GM19395 (cell line): ENCODE measurements around the gene PTF1A.

Source experiments
- ATAC-seq: cut with Tn5 transposase; IDR thresholded peaks from one replicate; pipeline ENCODE4 v1.9.1; 2021; ENCODE audit warnings: mild to moderate bottlenecking, moderate library complexity; ENCODE audit not compliant: unreplicated experiment

Gene PTF1A, protein sequence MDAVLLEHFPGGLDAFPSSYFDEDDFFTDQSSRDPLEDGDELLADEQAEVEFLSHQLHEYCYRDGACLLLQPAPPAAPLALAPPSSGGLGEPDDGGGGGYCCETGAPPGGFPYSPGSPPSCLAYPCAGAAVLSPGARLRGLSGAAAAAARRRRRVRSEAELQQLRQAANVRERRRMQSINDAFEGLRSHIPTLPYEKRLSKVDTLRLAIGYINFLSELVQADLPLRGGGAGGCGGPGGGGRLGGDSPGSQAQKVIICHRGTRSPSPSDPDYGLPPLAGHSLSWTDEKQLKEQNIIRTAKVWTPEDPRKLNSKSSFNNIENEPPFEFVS

DNA sequence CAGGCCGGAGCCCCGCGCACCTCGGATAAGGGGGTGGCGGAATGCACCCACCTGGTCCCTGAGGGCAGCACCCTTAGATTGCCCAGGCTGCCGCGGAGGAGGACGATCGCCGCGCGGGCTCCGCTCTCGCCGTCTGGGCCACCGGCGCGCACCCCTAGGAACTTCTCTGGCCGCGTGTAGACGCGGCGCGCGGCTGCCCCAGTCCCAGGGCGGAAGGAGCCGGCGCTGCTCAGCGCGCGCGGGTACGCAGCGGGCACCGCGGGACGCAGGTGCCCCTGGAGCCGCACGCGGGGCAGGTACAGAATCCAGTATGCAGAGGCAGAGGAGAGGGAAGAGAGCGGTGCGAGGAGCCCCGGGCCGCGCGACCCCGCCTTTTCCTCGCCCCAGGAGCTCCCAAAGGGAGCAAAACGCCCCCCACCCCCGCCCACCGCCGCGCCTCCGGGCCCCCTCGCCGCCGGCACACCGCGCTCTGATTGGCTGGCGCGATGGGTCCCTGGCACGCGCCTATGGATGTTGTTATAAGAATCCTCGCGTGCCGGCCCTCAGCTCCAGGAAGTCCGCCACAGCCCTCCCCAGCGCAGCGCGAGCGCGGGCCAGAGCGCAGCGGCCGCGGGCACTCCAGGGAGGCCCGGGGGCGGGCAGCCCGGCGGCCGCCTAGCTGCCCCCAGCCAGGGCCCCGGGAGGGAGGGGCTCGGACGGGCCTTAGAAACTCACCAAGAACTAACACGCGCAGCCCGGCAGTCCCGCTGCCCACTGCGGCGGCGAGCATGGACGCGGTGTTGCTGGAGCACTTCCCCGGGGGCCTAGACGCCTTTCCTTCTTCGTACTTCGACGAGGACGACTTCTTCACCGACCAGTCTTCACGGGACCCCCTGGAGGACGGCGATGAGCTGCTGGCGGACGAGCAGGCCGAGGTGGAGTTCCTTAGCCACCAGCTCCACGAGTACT lies at the start of gene PTF1A:
PTF1A (plus strand) TSS at position 549 of the 948 bp plus-strand sequence; CDS start at position 768, 219 bp downstream.
- ATAC-seq: no peak

DNA sequence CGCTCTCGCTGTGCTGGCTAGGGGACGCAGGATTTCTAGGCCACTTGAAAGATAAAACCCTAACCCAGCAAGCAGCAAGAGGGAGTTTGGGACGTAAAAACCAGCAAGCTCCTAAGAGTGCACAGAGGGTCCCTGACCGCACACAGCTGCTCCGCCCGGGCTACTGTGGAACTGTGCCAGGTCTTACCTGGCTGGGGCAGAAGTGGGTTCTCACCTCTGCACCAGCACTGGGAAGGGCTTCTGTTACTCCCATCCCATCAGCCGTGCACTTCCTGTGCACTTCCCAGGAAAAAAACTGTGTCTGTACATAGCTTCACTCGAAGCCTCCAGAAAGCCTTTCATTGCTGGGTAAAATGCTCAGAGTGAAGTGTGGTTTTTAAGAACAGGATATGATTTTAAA lies 45.9 kb upstream of the PTF1A start:
- ATAC-seq: no peak

DNA sequence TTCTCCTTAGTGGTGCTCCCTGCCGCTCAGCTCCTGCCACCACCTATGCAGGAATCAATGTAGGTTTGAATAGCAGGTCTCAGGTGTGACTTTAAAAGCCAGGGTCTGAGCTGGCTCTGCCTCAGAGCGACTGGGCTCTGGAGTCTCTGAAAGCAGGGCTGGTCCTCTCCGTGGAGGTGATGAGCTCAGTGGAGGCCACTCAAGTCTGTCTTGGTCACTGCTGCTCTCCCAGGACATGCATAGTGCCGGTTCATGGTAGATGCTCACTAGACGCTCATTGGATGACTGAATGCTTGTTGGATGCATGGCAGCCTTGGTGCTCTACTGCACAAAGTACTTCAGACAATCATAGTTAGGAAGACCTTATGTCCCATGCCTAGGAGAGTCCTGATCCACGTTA lies 45.1 kb upstream of the PTF1A start:
- no peak for ATAC-seq

DNA sequence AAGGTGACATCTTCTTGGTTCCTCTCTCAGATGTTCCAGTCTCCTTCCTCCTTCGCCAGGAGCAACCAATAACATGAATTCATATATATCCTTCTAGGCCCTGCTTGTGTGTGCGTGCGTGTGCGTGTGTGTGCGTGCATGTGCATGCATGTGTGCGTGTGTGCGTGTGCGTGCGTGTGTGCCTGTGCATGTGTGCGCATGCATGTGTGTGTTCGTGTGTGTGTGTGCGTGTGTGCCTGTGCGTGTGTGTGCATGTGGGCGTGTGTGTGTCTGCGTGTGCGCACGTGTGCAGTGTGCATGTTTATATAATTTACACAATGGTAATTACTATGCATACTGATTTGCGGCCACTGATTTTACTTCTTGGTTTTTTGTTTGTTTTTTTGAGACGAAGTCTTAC lies 43.9 kb upstream of the PTF1A start:
- ATAC-seq: no peak

DNA sequence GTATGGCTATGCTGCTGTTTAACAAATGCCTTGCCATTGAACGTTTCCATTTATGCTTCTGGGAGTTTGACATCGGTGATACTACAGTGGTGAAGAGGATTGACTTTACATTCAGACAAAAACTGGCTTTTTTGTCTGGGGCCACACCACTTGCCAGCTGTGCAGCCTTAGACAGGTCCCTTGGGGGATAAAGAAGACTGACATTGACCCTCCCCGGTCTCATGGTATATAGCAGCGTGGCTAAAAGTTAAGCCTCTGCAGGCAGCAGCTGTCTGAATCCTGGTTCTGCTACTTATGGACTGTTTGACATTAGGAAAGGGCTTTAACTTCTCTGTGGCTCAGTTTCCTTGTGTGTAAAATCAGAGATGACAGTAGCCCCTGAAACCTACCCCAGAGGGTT lies 42.0 kb upstream of the PTF1A start:
- no peak for ATAC-seq

DNA sequence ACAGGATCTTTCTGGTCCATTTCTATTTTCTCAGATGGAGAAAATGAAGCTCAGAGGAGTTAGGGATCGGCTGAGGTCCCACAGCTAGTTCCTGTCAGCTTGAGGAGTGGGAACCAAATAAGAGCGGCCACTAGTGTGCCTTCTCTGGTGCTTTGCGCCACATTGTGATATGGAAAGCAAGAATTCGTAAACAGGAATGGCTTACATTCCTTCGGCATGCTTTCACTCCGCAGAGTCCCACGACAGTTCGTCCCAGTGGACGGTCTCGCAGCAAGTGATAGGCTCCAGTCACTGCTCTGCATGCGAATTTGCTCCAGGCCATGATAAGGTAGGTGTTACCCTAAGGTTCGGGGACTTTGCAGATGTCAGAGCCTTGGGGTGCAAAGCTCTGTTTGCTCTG lies 41.5 kb upstream of the PTF1A start:
- no peak for ATAC-seq

DNA sequence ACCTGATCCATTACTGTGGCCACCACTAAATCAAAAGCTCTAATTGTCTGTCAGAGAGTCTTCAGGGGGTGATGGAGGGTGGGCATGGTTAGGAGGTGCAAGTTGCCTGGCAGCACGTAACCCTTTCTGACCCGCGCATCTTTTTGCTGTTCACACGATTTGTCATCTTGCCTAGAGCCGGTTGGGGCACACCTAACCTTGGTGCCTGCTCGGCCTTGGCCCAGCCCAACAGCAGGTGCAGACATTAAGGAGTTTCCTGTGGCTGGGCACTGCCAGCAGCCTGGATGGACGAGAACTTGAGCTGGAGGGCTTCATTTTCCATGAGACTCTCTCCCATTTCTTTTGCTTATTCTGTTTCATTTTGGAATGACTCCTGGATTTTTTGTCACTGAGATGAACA lies 41.0 kb upstream of the PTF1A start:
- ATAC-seq: no peak

DNA sequence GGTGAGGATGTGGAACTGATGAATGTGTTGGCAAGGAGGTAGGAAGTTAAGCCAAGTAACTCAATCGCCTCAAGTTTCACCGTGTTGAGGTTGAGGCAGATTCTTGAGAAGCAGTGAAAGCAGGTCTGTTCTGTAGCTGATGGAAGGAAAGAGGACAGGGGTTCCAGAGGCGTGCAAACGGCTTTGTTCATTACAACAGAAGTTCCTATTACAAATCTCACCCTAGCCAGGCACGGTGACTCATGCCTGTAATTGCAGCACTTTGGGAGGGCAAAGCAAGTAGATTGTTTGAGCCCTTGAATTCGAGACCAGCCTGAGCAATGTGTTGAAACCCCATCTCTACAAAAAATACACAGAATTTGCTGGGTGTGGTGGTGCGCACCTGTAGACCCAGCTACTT lies 36.9 kb upstream of the PTF1A start:
- no peak for ATAC-seq

DNA sequence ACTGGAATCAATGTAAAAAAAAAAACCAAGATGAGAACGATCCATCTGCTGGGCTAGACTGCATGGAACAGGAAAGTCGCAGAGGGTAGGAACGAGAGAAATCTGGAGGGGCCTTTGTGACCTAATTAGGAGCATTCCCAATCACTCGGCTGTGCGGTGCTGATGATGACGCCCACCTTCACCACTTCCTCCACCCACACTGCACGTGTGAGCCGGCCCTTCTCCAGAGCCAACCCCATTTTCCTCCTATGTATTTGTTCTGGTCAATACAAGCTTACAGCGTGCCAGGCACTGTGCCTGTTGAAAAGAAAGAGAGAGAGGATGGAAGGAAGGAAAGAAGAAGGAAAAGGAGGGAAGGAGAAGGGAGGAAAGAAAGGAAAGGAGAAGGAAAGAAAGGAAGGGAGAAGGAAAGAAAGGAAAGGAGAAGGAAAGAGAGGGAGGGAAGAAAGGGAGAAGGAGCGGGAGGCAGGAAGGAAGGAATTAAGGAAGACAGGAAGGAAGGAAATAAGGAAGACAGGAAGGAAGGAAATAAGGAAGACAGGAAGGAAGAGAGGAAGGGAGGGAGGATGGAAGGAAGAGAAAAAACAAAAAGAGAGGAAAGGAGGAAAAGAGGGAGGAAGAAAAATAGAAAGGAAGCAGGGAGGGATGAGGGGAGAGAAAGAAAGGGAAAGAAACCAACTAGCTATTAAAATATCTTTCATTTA lies 35.5 kb upstream of the PTF1A start:
- ATAC-seq: no peak

DNA sequence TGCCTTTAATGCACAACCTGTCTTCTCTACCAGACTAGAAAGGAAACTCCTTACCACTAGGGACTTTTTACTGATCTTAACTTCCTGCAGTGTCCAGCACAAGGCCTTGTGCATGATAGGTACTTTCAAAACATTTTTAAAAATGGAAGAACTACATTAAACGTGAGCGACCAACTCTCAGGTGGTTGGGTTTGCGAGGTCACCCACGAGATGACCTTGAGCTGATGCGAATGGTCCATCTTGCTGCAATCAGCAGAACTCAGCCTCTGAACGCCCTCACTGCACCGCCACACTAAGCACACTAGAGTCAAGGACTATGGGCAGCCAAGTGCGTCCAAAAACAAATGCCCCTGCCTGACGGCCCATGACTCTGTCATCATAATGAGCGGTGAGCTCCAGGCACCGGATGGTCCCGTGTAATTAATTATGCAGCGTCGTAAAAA lies 34.9 kb upstream of the PTF1A start:
- ATAC-seq: no peak

DNA sequence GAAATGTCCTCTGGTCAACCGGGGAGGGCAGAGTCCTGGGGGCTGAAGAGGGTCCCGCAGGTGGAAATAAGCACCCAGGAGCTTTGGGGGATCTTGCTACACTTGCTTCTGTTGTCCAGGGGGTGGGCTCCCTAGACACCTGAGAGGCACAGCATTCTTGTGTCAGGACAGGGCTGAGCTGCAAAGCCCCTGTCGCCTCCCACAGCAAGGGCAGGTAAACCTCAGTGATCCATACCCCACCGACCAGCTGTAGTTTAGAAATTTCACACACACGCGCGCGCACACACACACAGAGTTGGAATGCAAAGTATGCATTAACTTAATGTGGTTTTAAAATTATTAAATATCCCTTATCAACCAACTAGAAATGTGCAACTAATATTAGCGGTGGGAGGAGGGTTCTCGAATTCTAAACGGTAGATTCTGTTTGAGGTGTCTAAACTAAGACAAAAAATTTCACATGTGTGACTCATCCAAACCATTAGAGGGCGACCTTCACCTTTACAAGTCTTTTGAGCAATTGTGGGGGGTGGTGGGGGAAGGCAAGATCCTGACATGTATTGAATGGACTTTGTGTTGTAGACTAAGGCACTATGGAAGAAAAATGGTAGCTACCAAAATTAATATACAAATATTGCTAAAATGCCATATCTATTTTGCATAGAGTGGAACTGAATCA lies 34.3 kb upstream of the PTF1A start:
- peak; percentile 74 for ATAC-seq

DNA sequence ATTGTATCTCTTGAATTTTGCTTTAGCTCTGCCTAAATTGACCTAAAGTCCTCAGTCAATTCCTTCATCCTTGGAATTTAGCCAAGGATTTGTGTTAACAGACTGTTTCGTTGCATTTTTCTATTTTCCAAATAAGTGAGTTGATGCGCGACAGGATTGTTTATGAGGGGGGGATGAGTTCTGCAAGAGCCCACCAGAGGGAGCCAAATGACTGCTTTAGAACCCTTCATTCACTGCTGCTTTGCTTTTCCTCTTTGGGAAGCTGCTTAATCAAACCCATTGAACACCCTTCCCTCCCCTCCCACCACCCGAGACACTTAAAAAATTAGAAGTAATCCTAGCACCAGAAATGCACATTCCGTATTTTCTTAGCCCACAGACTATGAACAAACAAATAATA lies 33.7 kb upstream of the PTF1A start:
- peak; percentile 85 for ATAC-seq

DNA sequence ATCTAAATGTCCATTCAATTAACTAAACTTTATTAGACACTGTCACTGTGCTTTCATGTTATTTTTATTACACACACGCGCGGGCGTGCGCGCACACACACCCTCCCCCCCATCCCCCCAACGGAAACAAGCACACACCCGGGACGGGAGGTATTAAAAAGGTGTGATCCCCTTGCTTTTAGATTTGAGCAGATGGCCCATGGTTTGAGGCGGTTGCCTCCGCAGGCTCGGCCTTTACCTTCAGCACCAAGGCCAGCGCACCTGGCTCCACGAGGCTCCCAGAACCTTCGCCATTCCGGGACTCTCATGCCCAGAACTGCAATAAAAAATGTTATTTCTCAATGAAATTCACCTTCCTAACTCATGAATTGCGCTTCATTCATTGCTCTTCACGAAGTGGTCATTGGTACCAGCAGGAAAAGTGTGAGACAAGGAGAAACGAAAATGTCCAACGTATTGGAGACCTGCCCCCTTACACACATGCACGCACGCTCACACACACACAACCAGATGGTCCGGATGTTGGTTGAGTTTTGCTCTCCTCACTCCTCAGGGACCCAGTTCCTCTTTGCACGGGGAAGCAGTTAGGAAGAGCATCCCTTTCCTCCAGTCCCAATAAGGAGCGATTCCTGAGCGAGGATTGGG lies 20.8 kb upstream of the PTF1A start:
- ATAC-seq: no peak

DNA sequence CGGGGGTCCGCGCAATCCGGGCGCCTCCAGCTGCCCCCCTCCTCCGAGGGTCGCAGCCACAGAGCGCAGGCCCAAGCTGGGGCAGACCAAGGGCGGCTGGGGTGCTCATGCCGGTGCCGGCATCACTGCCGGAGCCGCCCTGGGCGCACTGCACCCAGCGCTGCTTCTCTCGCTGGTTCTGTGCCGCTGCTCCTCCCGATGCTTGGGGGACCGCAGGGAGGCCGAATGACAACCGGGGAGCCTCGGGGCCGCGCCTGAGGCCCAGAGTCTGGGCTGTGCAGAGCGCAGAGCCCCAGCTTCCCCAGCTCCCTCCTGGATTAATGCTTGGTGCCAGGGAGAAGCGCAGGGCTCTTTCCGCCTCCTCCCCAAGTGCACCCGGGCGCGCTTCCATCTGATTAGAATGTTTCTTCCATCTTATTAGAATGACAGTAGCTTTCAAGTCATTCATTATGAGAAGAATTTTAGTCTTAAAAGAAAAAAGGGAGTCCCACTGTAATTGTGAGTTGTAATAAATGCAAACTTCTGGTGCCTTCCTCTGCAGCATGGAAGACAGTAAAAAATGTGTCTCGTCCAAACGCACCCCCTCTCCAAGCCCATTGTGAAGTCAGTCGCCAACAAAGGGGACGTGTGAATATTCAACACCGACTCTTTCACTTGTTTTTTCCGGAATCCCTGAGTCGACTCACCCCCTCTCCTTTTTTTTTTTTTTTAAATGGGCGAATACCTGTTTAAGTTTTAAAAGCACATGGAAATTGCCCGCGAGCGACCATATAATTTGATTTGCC lies 19.5 kb upstream of the PTF1A start:
- no peak for ATAC-seq

DNA sequence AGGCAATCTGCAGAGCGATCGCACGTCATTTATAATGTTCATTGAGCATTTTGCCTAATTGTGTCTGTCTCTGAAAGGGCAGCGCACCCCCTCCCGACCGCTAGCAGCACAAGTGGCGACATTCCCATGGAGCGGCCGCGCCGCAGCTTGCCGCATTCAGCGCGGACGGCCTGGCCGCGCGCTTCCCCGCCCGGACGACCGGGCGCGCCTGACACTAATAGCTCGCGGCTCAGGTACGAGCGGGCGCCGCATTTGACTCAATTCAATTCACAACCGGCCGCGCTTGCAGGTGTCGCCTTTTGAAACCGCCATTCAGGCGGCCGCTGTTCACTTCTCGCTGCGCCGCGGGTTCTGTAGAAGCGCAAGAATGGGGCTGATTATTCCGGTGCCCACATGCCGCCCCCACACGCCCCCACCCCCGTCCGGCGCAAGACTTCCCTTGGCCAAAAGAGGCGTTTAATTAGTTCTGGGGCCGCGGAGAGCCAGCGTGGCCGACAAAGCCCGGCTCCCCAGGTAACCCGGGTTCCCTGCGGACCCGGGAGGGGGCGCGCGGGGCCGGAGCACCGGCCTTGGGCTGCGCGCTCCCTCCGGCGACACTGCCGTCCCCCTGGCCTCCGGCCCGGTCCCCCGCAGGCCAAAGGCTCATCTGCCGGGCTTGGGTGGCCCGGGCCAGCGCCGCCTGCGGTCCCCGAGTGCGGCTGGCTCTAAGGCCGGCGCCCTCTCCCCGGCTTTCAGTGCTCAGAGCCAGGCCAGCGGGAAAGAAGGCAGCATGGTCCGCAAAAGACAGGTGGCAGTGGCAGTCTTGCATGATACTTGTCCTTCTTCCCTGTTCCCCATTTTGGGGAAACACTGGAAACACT lies 18.7 kb upstream of the PTF1A start:
- no peak for ATAC-seq

DNA sequence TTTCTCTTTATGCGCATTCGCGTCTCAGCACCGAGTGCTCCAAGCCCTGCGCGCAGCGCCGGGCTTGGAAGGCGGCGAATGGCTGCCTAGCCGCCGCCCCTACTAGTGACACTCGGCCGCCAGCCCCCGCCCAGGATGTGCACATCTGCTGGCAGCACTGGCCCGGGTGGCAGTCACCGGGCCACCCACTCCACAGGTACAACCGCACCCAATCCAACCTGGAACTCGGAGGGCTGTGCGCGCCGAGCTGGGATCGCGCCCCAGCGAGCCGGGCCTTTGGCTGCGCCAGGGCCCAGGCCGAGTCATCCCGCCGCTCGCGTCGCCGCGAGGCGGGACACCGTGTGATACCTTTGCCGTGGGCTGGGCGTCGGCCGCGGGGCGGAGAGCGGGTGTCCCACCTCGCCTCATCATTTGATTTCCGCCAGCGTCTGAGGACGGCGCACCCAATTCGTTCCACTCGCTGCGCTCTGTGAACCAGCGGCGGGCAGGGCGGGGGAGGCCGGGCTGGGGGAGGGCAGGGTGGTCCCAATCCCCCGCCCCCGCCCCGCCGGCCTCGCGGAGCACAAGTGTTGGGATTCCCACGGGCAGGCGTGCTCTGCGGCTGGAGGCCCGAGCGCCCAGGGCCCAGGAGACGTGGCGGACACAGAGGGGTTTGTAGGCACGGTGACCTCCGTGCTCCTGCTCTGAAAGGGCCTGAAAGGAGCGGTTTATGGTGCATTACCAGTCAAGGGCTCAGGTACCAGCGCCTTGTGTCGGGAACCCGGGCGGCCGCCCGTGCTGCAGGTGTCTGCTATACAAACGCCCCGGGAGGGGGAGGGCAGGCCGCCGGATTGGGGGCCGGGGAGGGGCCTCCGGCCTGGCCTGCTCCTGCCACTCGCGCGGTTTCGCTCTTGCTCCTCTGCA lies 17.8 kb upstream of the PTF1A start:
- no peak for ATAC-seq

DNA sequence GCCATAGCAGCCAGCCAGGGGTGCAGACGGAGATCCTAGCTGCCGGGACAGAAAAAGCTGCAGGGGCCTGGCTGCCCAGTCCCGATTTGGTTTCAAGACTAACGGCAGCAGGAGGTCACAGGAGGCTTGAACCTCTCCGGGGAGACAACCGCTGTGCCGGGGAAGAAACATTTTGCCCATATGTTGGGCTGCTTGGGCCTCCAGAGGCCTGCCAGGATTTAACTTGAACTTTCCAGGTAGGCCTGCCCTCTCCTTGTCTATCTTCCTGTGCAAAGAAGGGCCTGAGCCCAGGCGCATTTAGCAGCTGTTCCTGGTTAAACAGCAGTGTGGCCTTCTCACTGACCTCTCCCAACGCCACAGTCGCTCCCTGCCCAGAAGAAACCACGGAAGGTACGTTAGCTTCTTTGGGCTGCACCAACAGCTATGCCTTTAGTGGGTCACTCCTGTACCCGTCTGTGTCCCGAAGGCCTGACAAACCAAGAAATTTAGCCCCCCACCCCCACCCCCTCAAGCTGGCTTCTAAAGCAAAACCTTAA lies 17.1 kb upstream of the PTF1A start:
- ATAC-seq: no peak
